ENCODE measurements around the gene CKAP2L.

Gene CKAP2L

GRCh38 chr2:112789186-112789585 lies 24.8 kb upstream of the CKAP2L start:
- H3K36me3 ChIP-seq (ENCODE audit: control insufficient read depth, low read depth, low read length), result no peaks in the 10 kb centered on the region
- H3K9ac ChIP-seq (ENCODE audit: low read length), result no peak overlapping the region
- H3K9me3 ChIP-seq (ENCODE audit: control insufficient read depth, low read depth, low read length), result no peaks in the 10 kb centered on the region
- H3K27ac ChIP-seq (ENCODE audit: low read length), result no peak overlapping the region
- H3K4me1 ChIP-seq (ENCODE audit: control insufficient read depth, low read depth, low read length), result peaks cover 19% of the 10 kb centered on the region
- no peak overlapping the region for H3K4me3 ChIP-seq (ENCODE audit: low read length)
- no peaks in the 10 kb centered on the region for H3K27me3 ChIP-seq (ENCODE audit: control insufficient read depth, insufficient read depth, low read length)

GRCh38 chr2:112788653-112789052 lies 24.2 kb upstream of the CKAP2L start:
- Histone ChIP-seq H3K36me3 (ENCODE audit: control insufficient read depth, low read depth, low read length) (no peaks in the 10 kb centered on the region), H3K4me3 (ENCODE audit: low read length) (no peak overlapping the region), H3K27me3 (ENCODE audit: control insufficient read depth, insufficient read depth, low read length) (no peaks in the 10 kb centered on the region), H3K27ac (ENCODE audit: low read length) (no peak overlapping the region), H3K4me1 (ENCODE audit: control insufficient read depth, low read depth, low read length) (peaks cover 24% of the 10 kb centered on the region), H3K9me3 (ENCODE audit: control insufficient read depth, low read depth, low read length) (no peaks in the 10 kb centered on the region), H3K9ac (ENCODE audit: low read length) (no peak overlapping the region)

DNA sequence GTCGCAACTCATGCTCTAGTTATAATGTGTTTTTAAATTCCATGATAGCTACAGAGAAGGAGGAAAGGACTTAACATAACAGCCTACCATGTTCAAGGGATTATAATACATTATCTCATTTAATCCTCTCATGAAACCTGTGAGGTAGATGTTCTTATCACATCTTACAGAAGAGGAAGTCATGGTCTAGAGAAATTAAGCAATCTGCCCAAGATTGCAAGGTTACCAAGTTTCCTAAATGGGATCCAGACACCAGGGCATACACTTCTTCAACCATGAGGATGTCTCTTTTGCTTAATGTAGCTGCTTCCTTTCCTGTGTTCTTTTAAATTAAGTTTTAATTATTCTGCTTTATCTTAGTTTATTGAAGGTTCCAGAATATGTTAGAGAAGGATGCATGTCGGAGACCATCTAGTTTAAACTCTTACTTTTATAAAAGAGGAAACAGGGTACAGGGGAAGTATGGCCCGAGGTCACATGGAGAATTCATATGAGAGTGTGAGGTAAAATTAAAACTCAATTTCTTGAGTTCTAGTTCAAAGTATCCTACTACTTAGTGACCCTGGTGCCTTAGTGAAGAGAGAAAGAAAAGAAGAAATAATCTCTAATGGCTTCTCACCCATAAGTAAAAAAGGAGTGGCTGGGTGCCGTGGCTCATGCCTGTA lies 23.5 kb upstream of the CKAP2L start:
- Histone ChIP-seq H3K9ac (ENCODE audit: low read length) (no peak overlapping the region), H3K36me3 (ENCODE audit: control insufficient read depth, low read depth, low read length) (no peaks in the 10 kb centered on the region), H3K27ac (ENCODE audit: low read length) (no peak overlapping the region), H3K27me3 (ENCODE audit: control insufficient read depth, insufficient read depth, low read length) (no peaks in the 10 kb centered on the region), H3K9me3 (ENCODE audit: control insufficient read depth, low read depth, low read length) (no peaks in the 10 kb centered on the region), H3K4me3 (ENCODE audit: low read length) (no peak overlapping the region), H3K4me1 (ENCODE audit: control insufficient read depth, low read depth, low read length) (peaks cover 29% of the 10 kb centered on the region)

DNA sequence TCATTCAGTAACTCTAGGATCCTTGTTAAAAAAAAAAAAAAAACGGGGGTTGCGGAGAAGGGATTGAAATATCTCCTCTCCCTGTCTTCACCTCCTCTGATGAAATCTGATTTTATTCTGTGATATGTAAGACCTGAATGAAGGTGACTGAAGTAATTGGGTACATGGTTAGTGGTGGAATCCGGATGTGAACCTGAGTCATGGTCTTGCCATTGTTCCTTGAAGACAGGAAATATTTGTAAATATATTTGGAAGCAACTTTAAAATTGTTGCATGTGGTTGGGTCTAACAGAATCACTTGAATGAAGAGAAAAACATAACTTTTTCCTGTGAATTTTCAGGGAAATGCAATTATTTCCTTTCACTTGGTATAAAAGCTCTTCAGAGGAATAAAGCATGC lies 22.9 kb upstream of the CKAP2L start:
- Histone ChIP-seq H3K27ac (ENCODE audit: low read length) (no peak overlapping the region), H3K27me3 (ENCODE audit: control insufficient read depth, insufficient read depth, low read length) (no peaks in the 10 kb centered on the region), H3K9ac (ENCODE audit: low read length) (no peak overlapping the region), H3K9me3 (ENCODE audit: control insufficient read depth, low read depth, low read length) (no peaks in the 10 kb centered on the region), H3K4me1 (ENCODE audit: control insufficient read depth, low read depth, low read length) (peaks cover 29% of the 10 kb centered on the region), H3K36me3 (ENCODE audit: control insufficient read depth, low read depth, low read length) (no peaks in the 10 kb centered on the region), H3K4me3 (ENCODE audit: low read length) (no peak overlapping the region)

- peak within 1 kb of the TSS; percentile 29 for H3K4me3 ChIP-seq (ENCODE audit: low read length)
- H3K9ac ChIP-seq (ENCODE audit: low read length), result no peak within 1 kb of the TSS
- H3K36me3 ChIP-seq (ENCODE audit: control insufficient read depth, low read depth, low read length), result no peaks in the 10 kb centered on the region
- H3K27ac ChIP-seq (ENCODE audit: low read length), result no peak within 1 kb of the TSS
- peaks cover 26% of the 10 kb centered on the region for H3K4me1 ChIP-seq (ENCODE audit: control insufficient read depth, low read depth, low read length)
- no peaks in the 10 kb centered on the region for H3K27me3 ChIP-seq (ENCODE audit: control insufficient read depth, insufficient read depth, low read length)
- H3K9me3 ChIP-seq (ENCODE audit: control insufficient read depth, low read depth, low read length), result no peaks in the 10 kb centered on the region
Observed at GRCh38 chr2:112784199-112785189, 20.1 kb upstream of the CKAP2L start, which contains the start of gene IL1A. TSS of gene IL1A (minus strand) at chr2:112784493. CDS start at chr2:112783770, 723 bp downstream.

- Histone ChIP-seq H3K27ac (ENCODE audit: low read length) (no peak overlapping the region), H3K9ac (ENCODE audit: low read length) (no peak overlapping the region), H3K9me3 (ENCODE audit: control insufficient read depth, low read depth, low read length) (no peaks in the 10 kb centered on the region), H3K4me1 (ENCODE audit: control insufficient read depth, low read depth, low read length) (peaks cover 26% of the 10 kb centered on the region), H3K36me3 (ENCODE audit: control insufficient read depth, low read depth, low read length) (no peaks in the 10 kb centered on the region), H3K4me3 (ENCODE audit: low read length) (no peak overlapping the region), H3K27me3 (ENCODE audit: control insufficient read depth, insufficient read depth, low read length) (no peaks in the 10 kb centered on the region)
Observed at GRCh38 chr2:112783187-112783714, 18.8 kb upstream of the CKAP2L start.

DNA sequence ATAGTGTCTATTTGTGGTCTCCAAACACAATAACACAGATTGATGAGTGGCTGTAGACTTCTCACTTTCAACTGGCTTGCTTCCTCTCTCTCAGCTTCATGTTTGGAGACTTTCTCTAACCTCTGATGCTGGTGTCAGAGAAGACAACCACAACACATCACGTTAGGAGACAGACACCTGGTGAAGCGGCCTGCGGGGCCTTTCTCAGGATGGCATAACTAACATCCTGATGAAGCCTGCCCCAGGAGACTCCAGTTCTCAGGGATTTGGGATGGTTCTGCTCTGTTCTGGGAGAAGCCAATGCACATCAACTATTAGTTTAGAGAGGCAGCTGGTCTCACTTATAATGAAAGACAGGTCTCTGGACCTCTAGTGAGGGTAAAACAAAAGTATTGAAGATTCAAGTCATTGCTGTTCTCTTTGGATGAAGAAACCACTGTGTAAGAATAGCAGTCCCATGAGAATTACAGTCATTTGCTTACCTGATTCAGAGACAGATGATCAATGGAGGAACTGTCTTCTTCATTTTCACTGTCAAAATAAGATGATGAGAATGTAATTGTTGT lies 17.9 kb upstream of the CKAP2L start:
- Histone ChIP-seq H3K36me3 (ENCODE audit: control insufficient read depth, low read depth, low read length) (no peaks in the 10 kb centered on the region), H3K9me3 (ENCODE audit: control insufficient read depth, low read depth, low read length) (no peaks in the 10 kb centered on the region), H3K4me1 (ENCODE audit: control insufficient read depth, low read depth, low read length) (peaks cover 26% of the 10 kb centered on the region), H3K27ac (ENCODE audit: low read length) (no peak overlapping the region), H3K9ac (ENCODE audit: low read length) (no peak overlapping the region), H3K27me3 (ENCODE audit: control insufficient read depth, insufficient read depth, low read length) (no peaks in the 10 kb centered on the region), H3K4me3 (ENCODE audit: low read length) (no peak overlapping the region)

GRCh38 chr2:112779598-112779997 lies 15.2 kb upstream of the CKAP2L start:
- Histone ChIP-seq H3K27ac (ENCODE audit: low read length) (no peak overlapping the region), H3K27me3 (ENCODE audit: control insufficient read depth, insufficient read depth, low read length) (no peaks in the 10 kb centered on the region), H3K9ac (ENCODE audit: low read length) (no peak overlapping the region), H3K4me1 (ENCODE audit: control insufficient read depth, low read depth, low read length) (peaks cover 14% of the 10 kb centered on the region), H3K36me3 (ENCODE audit: control insufficient read depth, low read depth, low read length) (no peaks in the 10 kb centered on the region), H3K9me3 (ENCODE audit: control insufficient read depth, low read depth, low read length) (no peaks in the 10 kb centered on the region), H3K4me3 (ENCODE audit: low read length) (no peak overlapping the region)

- Histone ChIP-seq H3K27ac (ENCODE audit: low read length) (no peak overlapping the region), H3K9me3 (ENCODE audit: control insufficient read depth, low read depth, low read length) (no peaks in the 10 kb centered on the region), H3K4me1 (ENCODE audit: control insufficient read depth, low read depth, low read length) (no peaks in the 10 kb centered on the region), H3K36me3 (ENCODE audit: control insufficient read depth, low read depth, low read length) (no peaks in the 10 kb centered on the region), H3K4me3 (ENCODE audit: low read length) (no peak overlapping the region), H3K9ac (ENCODE audit: low read length) (no peak overlapping the region), H3K27me3 (ENCODE audit: control insufficient read depth, insufficient read depth, low read length) (no peaks in the 10 kb centered on the region)
Observed at GRCh38 chr2:112777036-112777435, 12.6 kb upstream of the CKAP2L start.

GRCh38 chr2:112776113-112776512 lies 11.7 kb upstream of the CKAP2L start:
- H3K9me3 ChIP-seq (ENCODE audit: control insufficient read depth, low read depth, low read length), result no peaks in the 10 kb centered on the region
- no peak overlapping the region for H3K4me3 ChIP-seq (ENCODE audit: low read length)
- H3K36me3 ChIP-seq (ENCODE audit: control insufficient read depth, low read depth, low read length), result no peaks in the 10 kb centered on the region
- H3K27ac ChIP-seq (ENCODE audit: low read length), result no peak overlapping the region
- H3K4me1 ChIP-seq (ENCODE audit: control insufficient read depth, low read depth, low read length), result no peaks in the 10 kb centered on the region
- no peaks in the 10 kb centered on the region for H3K27me3 ChIP-seq (ENCODE audit: control insufficient read depth, insufficient read depth, low read length)
- H3K9ac ChIP-seq (ENCODE audit: low read length), result no peak overlapping the region

DNA sequence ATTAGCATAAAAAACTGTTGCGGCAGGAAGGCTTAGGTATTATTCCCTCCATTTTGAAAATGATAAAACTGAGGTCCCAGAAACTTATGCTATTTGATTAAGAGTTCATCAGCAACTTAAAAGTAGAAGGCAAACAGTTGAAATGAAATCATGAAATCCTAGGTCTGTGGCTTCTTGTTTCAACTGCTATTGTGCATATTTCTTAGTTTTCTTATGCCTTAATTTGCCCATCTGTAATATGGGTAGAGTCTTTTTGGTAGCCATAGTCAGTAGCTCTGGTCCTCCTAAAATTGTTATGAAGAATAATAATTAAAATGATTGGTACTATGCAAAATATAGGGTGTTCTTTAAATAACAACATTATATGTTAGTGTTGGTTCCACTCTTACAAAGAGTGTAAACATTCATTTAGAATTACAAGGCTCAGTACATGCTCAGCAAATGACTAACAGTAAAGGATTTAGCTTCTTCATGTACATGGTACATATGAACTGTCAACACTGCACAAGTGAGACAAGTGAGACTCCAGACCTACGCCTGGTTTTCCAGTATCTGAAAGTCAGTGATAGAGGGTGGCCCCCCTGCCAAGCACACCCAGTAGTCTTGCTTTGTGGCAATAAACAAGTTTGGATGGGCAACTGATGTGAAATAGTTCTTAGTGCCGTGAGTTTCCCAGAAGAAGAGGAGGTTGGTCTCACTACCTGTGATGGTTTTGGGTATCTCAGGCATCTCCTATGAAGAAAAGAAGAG lies 10.3 kb upstream of the CKAP2L start:
- H3K27me3 ChIP-seq (ENCODE audit: control insufficient read depth, insufficient read depth, low read length), result no peaks in the 10 kb centered on the region
- no peak overlapping the region for H3K27ac ChIP-seq (ENCODE audit: low read length)

More for the DNA sequence above, 10.3 kb upstream of the CKAP2L start:
- Histone ChIP-seq H3K9ac (ENCODE audit: low read length) (no peak overlapping the region), H3K36me3 (ENCODE audit: control insufficient read depth, low read depth, low read length) (no peaks in the 10 kb centered on the region), H3K4me3 (ENCODE audit: low read length) (no peak overlapping the region), H3K9me3 (ENCODE audit: control insufficient read depth, low read depth, low read length) (no peaks in the 10 kb centered on the region), H3K4me1 (ENCODE audit: control insufficient read depth, low read depth, low read length) (no peaks in the 10 kb centered on the region)

All from iPS-18a (cell line).